Measurements from ENCODE around the gene CD6.

The CD6 gene, protein sequence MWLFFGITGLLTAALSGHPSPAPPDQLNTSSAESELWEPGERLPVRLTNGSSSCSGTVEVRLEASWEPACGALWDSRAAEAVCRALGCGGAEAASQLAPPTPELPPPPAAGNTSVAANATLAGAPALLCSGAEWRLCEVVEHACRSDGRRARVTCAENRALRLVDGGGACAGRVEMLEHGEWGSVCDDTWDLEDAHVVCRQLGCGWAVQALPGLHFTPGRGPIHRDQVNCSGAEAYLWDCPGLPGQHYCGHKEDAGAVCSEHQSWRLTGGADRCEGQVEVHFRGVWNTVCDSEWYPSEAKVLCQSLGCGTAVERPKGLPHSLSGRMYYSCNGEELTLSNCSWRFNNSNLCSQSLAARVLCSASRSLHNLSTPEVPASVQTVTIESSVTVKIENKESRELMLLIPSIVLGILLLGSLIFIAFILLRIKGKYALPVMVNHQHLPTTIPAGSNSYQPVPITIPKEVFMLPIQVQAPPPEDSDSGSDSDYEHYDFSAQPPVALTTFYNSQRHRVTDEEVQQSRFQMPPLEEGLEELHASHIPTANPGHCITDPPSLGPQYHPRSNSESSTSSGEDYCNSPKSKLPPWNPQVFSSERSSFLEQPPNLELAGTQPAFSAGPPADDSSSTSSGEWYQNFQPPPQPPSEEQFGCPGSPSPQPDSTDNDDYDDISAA

DNA sequence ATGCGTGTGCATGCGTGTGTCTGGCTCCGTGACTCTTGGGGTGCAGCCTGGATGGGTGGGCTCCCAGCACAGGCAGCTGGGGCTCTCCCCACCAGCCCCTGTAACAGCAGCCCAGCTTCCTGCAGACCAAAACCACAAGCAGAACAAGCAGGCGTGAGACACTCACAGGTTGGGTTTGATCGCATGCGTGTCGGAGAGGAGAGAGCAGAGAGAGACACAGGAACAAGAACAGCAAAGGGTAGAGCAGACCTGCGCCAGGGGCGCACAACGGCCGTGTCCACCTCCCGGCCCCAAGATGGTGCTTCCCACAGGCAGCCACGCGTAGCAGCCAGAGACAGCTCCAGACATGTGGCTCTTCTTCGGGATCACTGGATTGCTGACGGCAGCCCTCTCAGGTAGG, at the start of gene CD6:
TSS of gene CD6 (plus strand) at position 161 of the 400 bp plus-strand sequence. CDS start at position 347, 186 bp downstream.
- no peak for DNase-seq (ENCODE audit: low spot score)

DNA sequence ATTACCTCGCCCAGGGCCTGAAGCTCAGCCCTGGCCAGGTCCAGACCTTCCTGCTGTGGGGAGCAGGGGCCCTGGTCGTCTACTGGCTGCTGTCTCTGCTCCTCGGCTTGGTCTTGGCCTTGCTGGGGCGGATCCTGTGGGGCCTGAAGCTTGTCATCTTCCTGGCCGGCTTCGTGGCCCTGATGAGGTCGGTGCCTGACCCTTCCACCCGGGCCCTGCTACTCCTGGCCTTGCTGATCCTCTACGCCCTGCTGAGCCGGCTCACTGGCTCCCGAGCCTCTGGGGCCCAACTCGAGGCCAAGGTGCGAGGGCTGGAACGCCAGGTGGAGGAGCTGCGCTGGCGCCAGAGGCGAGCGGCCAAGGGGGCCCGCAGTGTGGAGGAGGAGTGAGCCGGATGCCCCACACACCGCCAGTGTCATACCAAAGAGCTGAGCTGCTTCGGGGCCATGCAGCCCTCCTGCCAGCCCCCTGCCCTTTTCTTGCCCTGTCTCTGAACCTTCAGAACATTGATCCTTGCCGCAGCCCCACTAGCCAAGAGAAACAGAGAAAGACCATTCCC, 49.6 kb upstream of the CD6 start:
- DNase-seq (ENCODE audit: low spot score): no peak

GRCh38 chr11:60922906-60923305, 48.6 kb upstream of the CD6 start:
- no peak for DNase-seq (ENCODE audit: low spot score)

DNA sequence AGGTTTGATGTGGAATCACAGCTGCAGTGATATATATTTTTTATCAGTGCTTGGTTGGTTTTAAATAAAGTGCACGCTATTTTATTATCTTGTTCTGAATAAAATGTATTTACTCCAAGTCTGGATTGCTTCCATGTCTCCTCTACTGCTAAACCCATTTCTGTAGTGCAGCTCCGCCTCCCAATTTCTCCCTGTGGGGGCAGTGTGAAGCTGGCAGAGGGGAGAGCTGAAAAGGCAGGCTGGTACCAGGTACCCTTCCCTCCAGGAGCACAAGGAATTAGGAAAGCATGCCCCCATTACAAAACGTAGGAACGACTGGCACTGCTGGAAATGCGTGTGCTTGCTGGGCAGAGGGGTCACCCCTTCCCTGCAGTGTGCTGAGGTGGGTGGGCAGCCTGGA, 48.2 kb upstream of the CD6 start:
- DNase-seq (ENCODE audit: low spot score): no peak

DNA sequence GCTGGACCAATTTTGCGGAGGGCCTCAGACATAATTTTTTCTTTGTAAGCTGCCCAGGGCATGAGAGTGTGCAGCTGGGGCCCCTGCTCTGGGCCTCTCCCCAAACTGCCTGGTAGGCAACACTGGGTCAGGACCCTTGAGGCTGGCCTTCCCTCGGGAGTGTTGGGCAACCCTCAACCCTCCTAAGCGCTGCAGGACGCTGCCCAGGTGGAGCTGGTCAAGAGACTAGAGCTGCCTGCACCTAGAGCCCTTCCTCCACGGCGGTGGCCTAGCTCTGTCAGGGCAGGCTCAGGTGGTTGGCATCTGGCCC, 47.7 kb upstream of the CD6 start:
- DNase-seq (ENCODE audit: low spot score): no peak

DNA sequence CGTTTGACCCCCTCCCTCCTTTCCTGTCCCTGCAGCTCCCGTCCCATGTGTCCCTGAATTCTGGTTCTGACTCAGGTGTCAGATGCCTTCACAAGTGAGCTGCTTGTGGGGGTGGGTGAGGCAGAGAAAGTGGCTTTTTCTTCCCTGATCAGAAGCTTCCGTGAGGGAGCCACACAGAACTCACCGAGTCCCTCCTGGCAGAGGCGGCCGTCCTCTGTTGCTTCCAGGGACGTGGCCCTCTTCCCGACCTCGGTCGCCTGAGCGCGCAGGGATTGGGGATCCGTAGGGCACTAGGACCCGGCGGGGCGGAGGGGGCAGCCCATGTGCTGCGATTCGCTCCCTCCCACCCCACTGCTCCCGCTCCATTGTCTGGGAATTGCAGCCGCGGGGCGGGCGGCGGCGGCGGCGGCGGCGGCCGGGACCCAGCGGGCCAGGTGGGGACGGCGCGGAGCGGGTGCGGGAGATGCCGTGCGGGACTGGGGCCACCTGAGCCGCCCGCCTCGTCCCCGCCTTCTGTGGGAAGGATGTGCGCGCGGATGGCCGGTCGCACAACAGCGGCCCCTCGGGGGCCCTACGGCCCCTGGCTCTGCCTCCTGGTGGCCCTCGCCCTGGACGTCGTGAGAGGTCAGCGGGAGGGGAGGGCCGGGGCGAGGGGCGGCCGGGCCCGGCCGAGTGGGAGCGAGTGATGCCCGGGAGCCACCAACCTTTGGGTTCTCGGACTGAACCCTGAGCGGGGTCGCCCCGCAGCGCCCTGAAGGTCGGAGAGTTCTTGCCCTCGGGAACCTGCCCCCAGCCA, 47.2 kb upstream of the CD6 start, which contains the start of gene TMEM132A:
TSS of gene TMEM132A (plus strand) at position 351 of the 796 bp plus-strand sequence. CDS start at position 525, 174 bp downstream.
- peak; percentile 56 for DNase-seq (ENCODE audit: low spot score)

DNA sequence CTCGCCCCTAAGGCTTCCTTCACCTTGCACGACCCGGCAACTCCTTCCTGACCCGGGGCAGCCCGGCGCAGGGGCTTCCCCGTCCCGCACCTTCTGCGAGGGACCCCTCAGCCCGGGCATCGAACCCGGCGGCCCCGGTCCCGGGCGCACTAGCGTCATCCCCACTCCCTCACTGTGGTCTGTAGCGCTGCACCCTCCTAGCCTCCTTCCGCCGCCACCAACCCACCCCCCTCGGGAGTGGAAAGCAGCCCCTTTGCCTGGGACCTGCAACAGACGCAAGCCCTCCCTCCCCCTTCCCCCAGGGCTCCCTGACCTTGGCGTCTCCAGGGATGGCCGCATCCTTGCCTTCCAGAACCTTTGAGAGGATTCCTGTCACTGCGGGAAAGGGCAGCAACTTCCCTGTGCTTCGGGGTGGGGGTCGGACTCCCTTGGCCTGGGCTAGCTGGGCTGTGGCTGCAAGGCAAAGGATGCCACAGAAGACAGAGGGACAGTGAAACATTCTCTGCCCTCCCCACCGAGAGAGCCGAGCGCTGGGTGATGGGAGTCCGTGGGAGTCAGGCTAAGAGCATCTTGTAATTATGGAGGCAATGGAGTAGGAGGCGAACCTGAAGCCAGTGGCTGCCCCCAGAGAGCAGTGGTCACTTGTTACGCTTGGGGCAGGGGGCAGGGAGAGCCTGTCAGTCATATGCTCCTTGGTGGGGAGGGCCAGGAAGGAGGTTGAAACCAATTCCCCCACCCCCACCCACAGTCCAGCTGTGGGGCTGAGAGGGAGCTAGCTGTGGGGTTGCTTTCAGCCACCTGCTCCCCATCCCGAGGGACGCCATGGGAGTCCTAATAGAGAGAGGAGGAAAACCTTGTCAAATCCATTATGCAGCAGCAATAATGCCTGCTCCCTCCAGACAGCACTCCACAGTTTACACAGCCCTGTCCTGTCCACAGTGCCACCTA, 46.3 kb upstream of the CD6 start:
- no peak for DNase-seq (ENCODE audit: low spot score)

GRCh38 chr11:60925868-60926267, 45.6 kb upstream of the CD6 start:
- no peak for DNase-seq (ENCODE audit: low spot score)

- DNase-seq (ENCODE audit: low spot score): no peak
Observed at GRCh38 chr11:60926500-60926899, 45.0 kb upstream of the CD6 start.

DNA sequence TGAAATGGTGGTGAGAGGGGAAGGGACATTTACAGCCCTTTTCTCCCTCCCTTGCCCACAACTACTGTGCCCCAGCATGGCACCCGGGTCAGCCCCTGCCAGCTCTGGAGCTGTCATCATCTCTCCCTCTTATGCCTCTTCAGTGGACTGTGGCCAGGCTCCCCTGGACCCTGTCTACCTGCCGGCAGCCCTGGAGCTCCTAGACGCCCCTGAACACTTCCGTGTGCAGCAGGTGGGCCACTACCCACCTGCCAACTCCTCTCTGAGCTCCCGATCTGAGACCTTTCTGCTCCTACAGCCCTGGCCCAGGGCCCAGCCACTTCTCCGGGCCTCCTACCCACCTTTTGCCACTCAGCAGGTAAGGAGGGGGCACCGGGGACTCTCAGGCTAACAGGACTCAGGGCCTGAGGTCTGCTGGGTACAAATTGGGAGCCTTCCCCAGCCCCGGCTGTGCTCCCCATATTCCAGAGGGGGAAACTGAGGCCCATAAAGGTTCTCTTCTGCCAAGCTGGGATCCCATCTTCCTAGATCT, 44.4 kb upstream of the CD6 start:
- no peak for DNase-seq (ENCODE audit: low spot score)

GRCh38 chr11:60927600-60927999, 43.9 kb upstream of the CD6 start:
- DNase-seq (ENCODE audit: low spot score): no peak

- DNase-seq (ENCODE audit: low spot score): no peak
Observed at GRCh38 chr11:60928563-60929001, 42.9 kb upstream of the CD6 start.

GRCh38 chr11:60929764-60930163, 41.7 kb upstream of the CD6 start:
- DNase-seq (ENCODE audit: low spot score): no peak

DNA sequence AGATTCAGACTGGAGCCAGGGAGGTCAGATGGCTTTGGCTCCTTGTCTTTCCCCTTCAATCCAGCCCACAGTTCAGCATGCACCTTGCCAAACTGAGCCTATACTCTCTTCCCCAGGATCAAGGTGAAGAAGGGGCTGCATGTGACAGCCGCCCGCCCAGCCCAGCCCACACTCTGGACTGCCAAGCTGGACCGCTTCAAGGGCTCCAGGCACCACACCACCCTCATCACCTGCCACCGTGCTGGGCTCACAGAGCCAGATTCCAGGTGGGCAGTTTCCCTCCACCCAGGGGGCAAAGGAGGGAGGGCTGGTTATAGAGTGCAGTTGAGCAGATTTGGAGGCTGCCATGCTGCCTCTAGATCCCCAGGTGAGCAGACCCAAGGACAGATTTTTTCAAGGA, 41.1 kb upstream of the CD6 start:
- no peak for DNase-seq (ENCODE audit: low spot score)

DNA sequence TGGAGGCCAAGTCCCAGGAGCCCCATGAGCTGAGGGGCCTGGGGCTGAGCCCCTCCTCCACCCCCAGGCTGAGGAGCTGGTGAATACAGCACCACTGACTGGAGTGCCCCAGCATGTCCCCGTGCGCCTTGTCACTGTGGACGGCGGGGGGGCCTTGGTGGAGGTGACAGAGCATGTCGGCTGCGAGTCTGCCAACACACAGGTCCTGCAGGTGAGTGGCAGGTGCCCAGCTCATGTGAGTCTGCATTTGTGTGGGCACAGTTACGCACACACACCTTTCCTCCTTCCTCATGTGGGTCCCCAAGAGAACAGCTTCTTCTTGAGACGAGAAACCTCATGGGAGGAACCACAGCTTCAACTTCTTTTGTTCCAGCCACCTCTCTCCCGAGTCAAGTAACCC, 39.6 kb upstream of the CD6 start:
- DNase-seq (ENCODE audit: low spot score): no peak

- no peak for DNase-seq (ENCODE audit: low spot score)
Observed at GRCh38 chr11:60932605-60933356, 38.7 kb upstream of the CD6 start.

DNA sequence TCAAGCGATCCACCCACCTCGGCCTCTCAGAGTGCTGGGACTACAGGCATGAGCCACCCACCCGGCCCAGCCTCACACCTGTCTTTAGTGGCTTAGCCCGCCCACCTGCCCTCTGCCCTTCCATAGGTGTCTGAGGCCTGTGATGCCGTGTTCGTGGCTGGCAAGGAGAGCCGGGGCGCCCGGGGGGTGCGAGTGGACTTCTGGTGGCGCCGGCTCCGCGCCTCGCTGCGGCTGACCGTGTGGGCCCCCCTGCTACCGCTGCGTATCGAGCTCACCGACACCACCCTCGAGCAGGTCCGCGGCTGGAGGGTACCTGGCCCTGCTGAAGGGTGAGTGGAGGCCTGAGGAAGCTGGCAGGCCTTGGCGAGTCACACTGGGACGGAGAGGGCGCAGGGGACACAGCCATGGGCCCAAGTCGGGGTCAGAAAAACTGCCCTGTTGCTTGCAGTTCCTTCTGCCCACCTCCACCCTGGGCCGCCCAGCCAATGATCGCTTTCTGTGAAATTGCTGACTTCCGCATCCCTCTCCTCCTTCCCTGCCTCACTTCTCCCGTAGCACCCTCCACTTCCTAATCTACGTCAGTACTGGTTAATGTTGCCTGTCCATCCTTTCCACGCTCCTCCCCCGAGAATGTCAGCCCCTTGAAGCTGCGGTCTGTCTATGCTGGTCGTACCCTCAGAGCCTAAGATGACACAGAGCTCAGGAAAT, 37.9 kb upstream of the CD6 start:
- no peak for DNase-seq (ENCODE audit: low spot score)

GRCh38 chr11:60934124-60934789, 37.2 kb upstream of the CD6 start:
- no peak for DNase-seq (ENCODE audit: low spot score)

Data from kidney capillary endothelial cell (primary cell).